ENCODE results near the gene PARP11.

DNA sequence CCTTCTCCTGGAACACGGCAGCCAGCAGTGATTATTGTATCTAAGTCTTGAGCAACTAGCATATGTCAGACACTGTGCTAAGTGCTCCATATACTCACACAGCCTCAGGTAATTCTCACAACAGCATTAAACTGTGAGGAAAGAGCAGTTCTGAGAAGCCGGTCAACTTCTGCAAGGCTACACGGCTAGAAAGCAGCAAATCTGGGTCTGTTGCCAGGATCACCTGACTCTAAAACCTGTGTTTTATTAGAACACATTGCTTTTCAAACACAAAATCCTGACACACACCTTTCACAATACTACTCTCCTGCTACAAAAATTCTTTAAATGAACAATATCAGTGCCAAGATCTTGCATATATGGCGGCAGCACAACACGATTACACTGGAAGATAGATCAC, 70.5 kb downstream of the PARP11 start:
- TF ChIP-seq POLR2A (IDR thresholded peaks at IDR 0.05) (no peak), POLR2AphosphoS5 (IDR thresholded peaks at IDR 0.05) (no peak)

Data from gastroesophageal sphincter (tissue), 2 donors.